HG02884 (cell line): ENCODE data around the gene TET3.

Source experiments
- ATAC-seq: cut with Tn5 transposase; IDR thresholded peaks from one replicate; pipeline ENCODE4 v1.9.1; 2021; ENCODE audit warnings: mild to moderate bottlenecking, moderate library complexity; ENCODE audit not compliant: unreplicated experiment

TET3 gene

DNA sequence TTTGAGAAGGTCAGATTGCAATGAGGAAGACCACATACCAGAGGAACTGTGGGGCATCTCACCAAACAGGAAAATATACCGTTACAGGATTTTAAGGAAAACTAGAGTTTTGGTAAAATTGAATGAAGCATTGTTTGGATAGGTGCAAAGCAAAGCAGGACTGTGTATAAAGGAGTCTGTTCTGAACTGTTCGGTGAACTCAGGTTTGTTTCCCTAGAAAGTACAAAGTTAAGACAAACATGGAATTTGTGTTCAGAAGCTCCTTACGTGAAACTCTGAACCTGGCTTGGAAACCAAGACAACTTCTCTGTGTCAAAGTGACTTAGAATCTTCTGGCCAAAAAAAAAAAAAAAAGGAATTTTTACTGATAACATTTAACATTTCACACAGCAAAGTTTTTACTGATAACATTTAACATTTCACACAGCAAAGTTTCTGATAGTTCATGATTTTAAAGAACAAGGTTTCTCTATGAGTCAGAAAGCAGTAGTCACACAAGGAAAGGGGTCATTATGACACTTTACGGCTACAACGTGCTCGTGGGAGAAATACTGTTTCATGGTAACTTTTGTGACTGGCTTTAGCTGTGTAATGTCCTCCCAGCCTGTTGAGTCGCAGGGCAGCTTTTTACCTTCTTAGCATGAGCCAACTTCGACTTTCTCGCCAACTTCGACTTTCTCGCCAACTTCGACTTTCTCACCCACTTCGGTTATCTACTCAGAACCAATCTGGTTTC, 21.2 kb upstream of the TET3 start:
- ATAC-seq, result peak; percentile 76

DNA sequence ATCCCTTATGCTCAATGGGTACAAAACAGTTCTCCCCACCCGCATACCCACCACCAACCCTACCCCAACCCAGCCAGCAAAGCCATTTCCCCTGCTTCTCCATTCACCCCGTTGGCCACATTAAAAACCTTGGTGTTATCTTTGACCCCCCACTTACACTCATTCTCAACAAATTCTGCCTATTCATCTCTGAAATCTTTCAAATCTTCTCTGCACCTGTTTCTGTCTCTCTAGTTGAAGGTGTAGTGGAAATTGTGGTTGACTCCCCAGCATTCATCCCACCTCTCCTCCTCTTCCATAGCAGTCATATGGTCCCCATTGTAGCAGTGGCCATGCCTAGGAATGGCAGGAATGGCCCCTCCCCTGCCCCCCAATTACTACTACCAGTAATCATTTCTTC, 20.5 kb upstream of the TET3 start:
- ATAC-seq, result peak; percentile 6

DNA sequence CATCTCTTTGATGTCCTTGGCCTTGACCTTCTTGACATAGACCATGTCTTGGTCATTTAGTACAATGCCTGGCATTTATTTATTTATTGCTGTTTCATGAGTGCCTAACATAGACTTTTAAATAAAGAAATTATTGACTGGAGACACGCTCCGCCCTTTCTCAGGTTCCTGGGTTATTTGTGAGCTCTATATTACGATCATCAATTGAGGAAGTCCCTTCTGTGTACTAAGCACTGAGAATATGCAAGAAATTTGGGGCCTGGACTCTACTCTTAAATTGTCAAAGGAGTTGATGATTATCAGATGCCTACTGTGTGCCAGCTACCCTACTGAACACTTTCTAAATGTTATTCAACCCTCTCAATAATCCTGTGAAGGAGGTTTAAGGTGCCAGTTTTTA, 19.7 kb upstream of the TET3 start:
- no peak for ATAC-seq

DNA sequence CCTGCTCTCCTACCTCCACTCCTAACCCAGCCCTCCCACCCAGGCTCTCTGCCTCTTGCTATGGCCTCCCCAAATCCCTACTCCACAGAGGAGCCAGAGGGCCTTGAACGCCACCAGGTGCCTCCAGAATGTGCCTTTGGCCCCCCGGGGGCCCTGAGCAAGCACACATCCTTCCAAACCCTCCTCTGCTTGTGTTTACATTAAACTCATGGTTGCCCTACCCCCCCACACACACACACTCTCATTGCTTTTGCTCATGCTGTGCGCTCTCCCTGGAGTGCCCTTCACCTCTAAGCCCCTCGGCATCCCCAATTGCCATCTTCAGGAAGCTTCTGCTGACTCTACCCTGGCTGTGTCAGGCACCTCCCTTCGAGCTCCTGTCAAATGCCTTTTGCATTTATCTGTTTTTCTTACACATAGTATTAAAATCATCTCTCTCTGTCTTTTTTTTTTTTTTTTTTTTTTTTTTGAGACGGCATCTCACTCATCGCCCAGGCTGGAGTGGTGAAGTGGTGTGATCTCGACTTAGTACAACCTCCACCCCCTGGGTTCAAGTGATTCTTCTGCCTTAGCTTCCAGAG, 16.3 kb upstream of the TET3 start:
- no peak for ATAC-seq

DNA sequence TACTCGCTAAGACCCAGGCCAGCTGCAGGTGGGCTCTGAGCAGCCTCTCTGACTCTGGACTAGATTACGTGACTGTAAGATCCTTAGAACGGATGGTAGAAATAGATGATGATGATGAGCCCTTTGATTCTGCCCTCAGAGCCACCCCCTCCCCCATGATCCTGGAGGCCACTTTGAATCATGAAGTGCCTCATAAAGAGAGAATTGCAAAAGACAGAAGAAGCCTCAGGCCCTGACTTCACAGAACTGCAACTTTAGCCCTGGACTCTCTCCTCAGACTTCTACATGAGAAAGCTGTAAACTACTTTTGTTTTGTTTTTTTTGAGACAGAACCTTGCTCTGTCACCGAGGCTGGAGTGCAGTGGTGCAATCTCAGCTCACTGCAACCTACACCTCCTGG, 15.4 kb upstream of the TET3 start:
- no peak for ATAC-seq

DNA sequence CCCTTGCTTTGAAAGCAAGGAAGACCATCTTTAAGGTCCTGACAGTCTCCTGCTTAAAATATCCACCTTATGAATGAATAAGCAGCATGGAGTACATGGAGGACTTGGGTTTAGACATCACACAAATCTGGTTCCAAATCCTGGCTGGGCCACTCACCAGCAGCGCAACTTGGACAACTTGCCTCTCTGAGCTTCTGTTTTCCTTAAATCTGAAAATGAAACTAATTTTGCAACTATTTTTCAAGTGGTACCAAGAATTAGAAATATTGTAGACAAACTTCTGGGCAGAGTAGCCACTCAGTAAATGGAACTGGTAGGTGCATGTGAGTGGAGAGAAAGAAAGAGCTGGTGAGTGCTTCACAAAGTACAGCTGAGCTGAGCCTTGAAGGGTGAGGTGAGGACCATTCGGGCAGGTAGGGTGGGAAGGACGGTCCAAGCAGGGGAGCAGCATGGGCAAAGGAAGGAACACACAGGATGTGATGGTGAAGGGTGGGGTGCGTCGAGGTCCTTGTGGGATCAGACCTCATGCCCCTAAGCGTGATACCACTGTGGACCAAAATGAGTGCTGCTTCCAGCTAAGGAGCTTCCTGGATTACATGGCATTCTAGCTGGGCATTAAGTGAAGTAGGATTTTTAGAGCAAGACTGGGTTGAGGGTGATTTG, 14.4 kb upstream of the TET3 start:
- no peak for ATAC-seq

DNA sequence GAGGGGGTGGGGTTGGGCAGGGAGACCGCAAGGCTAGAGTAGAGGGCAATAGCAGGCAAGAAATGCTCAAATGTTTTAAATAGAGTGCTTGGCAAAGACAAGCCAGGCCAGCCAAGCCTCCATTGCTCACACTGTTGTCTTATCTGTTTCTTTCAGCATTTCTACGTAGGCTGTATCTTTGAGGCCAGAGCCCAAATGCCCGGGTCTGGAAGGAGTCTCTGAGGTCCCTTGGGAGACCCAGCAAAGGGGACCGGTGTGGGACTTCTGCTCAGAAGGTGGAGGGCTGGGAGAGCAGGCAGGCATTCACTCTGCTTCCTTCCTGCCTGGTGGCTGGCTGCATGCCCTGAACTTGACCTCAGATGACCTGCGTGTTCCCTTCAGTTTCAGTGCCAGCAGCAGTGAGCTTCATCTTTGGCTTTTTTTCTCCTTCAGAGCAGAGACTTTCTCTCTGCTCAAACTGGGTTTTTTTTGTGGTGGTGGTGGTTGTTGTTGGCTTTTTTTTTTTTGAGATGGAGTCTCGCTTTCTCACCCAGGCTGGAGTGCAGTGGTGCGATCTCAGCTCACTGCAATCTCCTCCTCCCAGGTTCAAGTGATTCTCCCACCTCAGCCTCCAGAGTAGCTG, 13.7 kb upstream of the TET3 start:
- peak; percentile 55 for ATAC-seq

DNA sequence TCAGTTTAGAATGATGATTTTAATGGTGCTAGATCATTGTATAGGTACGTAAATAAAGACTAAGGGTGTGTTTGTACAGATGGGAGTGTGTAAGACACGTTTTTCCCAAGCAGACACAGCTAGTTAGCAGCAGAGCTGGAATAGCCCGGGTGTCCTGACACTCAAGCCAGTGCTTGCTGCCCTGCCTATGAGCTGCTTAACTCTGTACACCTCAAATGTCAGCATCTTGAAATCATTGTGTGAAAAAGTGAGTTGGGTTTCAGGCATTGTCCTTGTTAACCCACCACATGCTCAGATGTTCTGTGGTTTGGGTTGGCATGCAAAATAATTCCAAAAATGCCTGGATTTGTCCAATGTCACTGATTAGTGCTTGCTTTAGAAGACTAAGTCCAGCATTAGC, 13.0 kb upstream of the TET3 start:
- ATAC-seq, result no peak

DNA sequence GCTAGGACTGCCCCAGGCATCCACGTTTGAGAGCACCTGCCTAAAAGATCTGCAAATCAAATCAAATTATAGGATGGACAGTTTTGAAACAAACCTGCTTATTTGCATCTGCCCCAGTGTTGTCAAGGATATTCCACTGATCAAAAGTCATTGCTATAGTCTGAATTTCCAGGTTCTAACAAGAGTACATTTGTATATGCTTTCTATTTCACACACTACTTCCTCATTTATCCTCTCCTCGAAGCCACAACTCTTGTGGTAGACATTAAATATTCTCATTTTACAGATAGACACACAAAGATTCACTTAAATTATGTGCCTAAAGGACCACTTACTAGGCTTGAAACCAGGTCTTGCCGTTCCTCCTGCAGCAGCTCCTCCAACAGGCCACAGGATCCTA, 11.9 kb upstream of the TET3 start:
- no peak for ATAC-seq

DNA sequence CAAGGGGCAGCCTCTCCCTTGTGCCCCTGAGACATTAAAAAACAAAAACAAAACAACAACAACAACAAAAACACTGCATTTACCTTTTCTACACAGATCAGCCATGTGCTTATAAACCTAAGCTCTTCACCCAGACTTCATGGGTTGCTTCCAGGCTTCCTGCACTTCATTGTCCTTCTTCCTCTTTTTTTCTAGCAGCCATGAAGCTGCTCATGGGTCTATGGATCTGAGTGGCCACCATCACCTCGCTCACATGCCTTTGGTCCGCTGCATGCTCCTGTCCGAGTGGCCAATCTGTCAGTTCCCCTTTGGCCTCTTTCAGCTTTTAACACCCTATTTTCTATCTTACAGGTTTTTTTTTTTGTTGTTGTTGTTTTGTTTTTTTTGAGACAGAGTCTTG, 9.0 kb upstream of the TET3 start:
- ATAC-seq, result no peak

DNA sequence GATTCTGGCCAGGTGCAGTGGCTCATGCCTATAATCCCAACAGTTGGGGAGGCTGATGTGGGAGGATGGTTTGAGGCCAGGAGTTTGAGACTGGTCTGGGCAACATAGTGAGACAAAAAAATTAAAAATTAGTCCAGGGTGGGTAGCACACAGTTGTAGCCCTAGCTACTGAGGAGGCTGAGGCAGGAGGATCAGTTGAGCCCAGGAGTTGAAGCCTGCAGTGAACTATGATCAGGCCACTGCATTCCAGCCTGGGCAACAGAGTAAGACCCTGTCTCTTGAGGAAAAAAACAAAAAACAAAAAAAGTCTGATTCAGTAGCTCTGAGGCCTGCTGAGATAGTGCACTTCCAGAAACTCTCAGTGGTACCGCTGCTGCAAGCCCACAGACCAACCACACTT, 7.9 kb upstream of the TET3 start:
- no peak for ATAC-seq

DNA sequence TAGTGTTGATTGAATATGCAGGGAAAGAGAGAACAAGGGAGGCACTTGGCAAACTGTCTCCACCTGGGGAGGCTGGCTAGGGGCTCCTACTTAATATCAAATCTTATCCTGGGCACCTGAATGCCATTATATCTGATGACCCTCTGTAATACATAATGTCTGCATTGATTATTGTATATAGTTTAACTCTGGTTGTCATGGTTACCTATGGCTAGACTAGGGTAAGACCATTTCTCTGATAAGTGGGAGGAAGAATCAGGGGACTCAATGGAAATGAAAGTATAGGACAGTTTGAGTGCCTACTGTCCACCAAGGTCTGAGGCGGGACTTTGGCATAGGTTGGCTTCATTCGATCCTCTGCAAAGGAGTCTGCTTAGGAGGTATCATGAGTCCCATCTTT, 7.2 kb upstream of the TET3 start:
- ATAC-seq, result no peak

DNA sequence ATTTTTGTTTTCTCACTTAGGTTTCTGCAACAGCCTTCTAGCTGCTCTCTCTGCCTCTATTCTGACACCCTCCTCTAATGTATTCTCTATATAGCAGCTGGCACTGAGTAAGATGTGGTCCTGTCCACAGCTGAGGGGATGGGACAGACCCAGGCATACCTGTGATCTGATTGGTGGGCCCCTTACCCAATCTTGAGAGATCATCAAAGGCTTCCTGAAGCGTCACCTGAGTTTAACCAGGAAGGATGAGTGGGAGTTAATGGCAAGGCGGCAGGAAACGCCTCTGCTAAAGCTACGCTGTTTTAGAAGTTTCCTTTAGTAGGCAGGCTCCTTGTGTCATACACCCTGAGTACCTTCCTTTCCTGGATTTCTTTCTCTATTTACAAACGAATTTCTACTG, 5.7 kb upstream of the TET3 start:
- peak; percentile 53 for ATAC-seq

DNA sequence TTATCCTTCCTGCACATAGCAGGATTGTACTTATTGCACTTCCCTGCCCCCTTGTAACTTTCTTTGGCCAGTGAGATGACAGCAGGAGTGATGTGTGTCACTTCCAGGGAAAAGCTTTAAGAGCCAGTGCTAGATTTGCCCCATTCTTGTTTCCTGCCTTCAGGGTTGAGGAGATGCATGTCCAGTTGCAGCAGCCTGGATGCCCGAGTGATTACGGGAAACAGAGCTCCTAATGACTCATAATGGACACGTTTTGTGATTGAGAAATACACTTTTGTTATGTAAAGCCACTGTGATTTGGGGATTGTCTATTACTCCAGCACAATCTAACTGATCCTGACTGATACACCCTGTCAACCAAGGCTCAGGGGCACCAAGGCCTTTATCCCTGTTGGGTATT, 5.0 kb upstream of the TET3 start:
- ATAC-seq, result no peak

DNA sequence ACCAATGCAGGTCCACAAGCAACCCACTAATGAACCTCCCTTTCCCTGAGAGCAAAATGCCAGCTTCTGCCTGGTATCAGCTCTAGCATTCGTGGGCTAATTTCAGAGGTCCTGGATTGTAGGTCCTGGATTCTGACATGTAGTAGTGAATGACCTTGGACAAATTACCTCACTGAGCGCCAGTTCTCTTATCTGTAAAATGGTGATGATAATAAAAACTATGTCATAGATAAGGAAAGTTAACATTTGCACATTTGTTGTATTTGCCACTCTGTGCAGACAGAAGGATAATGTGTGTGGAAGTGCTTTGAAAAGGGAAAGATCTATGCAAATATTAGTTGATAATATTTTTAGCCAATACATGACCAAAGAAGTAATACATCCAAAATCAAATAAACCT, 4.1 kb upstream of the TET3 start:
- ATAC-seq, result no peak

DNA sequence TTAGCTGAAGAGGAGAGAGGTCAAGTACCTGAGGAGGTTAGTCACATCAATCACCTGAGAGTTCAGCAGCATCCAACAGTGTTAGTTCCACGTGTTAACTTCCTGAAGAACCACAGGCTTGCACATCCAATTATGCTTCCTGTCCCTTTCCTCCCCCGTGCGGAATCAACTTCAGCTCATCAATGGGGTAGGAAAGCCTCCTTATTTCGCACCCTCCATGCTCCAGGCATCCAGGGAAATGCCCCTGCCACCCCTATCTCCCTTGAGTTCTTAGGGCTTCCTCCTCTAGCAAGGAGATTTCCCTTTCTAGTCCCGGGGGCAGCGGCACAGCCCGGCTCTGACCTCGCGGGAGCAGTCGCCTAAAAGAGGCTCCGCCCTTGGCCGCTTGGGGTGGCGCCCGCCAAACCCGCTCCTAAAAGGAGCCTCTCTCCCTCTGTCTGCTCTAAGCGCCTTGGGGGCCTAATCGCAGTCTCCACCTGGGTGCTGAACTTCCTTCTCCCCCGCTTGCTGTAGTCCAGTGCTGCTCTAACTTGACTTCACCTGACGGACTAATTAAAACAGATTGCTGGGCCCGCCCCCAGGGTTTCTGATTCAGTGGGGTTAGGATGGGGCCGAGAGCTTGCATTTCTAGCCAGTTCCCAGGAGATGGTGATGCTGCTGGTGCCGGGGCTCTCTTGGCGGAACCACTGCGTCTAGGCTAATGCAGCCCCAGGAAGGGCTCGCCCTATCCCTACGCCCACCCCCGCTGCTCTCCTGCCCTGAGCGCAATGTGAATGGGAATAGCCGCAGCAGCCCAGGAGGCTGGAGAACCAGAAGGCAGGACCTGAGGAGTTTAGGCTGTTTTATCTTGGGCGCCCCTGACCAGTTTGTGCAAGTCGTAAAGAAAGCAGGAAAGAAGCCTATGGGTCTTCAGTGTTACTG, 3.4 kb upstream of the TET3 start:
- ATAC-seq, result no peak

DNA sequence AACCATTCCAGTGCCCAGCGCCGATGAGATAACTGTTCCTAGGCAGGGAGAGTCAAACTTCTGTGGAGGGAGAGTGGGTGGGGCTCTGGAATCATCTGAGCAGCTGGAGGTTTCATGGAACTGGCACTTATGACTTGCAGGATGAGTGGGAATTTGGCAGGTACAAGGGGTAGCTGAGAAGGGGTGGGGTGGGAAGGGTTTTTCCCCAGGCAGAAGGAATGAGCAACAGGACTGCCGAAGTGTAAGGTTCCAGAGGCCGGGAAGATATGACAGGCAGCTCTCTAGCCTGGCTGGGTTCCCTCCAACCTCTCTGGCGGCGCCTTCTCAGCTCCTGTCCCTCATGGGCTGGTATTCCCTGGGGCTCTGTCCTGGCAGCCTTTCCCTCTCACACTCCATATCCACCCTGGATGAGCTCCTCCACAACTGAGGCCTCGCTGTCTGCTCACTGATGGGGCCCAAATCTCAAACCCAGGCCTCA, 2.5 kb upstream of the TET3 start:
- no peak for ATAC-seq

DNA sequence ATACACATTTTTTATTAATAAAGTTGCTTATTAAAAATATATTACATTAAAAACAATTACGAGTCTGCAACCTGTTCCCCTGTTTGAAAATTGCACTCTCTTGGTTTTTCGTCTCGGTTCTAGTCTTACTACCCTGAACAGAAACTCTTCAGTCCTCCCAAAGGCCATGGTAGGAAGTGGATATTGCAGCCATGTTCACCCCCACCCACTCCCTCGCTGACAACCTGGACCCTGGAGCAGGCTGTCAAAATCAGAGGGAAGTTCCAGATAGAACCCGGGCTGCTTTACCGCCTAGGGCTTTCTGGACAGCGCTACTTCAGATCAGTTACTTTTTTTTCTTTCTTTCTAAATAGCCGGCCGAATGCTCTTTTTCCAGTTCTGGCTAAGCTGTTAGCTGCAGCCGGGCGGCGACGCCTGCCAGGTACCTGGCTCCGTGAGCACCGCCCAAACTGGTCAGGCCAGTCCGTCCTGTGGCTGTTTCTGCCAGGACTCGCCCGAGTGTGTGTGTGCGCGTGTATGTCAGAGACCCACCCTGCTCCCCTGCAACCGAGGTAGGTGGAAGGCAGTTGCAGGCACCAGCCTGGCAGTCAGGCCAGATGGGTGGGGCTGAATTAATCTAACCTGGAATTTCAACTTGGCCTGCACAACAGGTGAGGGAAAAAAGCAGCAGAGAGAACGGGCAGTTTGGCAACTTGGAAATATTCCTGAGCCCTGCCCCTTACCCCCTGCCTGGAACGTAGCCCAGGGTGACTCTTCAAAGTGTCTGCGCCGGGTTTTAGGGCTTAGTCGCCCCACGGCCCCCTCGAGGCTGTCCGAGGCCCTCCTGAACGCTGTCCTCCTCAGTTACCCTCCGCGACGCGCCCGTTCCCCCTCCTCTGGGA, 1.1 kb upstream of the TET3 start:
- ATAC-seq, result no peak

DNA sequence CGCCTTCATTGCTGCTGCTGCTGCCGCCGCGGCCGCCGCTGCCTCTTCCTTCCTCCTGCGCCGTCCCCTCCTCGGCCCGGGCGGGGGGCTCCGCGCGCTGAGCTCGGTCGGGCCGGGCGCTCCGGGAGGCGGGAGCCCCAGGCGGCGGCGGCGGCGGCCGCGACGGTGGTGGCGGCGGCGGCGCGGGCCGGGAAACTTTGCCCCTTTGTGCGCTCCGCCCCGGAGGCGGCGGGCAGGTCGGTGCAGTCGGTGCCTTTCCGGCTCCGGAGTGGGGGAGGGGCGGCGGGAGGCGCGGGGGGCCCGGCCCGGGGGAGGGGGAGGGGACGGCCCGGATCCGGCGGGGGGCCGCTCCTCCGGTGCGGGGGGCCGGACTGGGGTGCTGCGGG, 205 bp downstream of the TET3 start:
- no peak for ATAC-seq
